SK-N-MC (cell line): ENCODE data around the gene SCAF4.

Experiments
- DNase-seq: peaks from one replicate; pipeline ENCODE4 v3.0.0-alpha.2; 2011; ENCODE audit warnings: low read depth, low spot score
- H3K27ac ChIP-seq: fragments of 200-600 bp; sonication (generic); 2 replicates; pipeline ENCODE4 v1.5.1; 2016; ENCODE audit warnings: mixed run types
- H3K36me3 ChIP-seq: fragments of 200-600 bp; sonication (generic); 2 replicates; pipeline ENCODE4 v1.6.1; 2017; ENCODE audit warnings: antibody characterized with exemption, low read length, mixed read lengths; ENCODE audit not compliant: insufficient read depth
- H3K4me3 ChIP-seq: fragments of 200-600 bp; sonication (generic); 2 replicates; pipeline ENCODE4 v1.5.1; 2016
- H3K9ac ChIP-seq: fragments of 200-600 bp; sonication (generic); 2 replicates; pipeline ENCODE4 v1.8.0; 2017; ENCODE audit warnings: mixed run types, mixed read lengths; ENCODE audit not compliant: insufficient read length
- H3K9me3 ChIP-seq: fragments of 200-600 bp; sonication (generic); 2 replicates; pipeline ENCODE4 v1.6.1; 2017; ENCODE audit warnings: low read depth, mild to moderate bottlenecking, antibody characterized with exemption, low read length, moderate library complexity, mixed read lengths
- EZH2 ChIP-seq: fragments of 200-600 bp; sonication (generic); IDR thresholded peaks from one replicate; pipeline ENCODE4 v1.6.1; 2017; ENCODE audit warnings: antibody characterized with exemption
- FOXP2 ChIP-seq: optimal IDR thresholded peaks from 2 replicates; pipeline ENCODE3; 2011; ENCODE audit warnings: mild to moderate bottlenecking, moderate library complexity; ENCODE audit not compliant: insufficient read depth; ENCODE audit errors: extremely low read length, control extremely low read depth
- POLR2AphosphoS5 ChIP-seq: IDR thresholded peaks from 2 replicates; pipeline ENCODE4 v1.6.1; 2012; ENCODE audit warnings: mild to moderate bottlenecking, low read depth, low read length, borderline replicate concordance

Gene SCAF4

DNA sequence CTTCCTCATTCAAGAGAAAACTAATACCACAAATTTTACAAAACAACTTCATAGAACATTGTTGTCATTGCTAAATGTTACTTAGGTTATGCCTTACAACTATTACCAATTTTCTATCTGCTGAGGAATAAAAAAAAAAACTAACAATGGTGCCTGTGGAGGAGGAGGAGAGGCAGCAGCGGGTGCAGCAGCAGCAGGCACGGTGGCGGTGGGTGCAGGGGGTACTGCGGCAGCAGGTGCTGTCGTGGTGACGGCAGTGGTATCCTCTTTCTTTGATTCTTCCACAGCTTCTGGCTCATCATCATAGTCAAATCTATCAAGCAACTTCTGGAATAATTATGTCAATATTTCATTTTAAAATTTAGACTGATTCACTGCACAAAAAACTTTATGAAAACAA lies 35.5 kb downstream of the SCAF4 start:
- DNase-seq: no peak
- no peaks in the 10 kb centered on the region for H3K9me3 ChIP-seq
- no peak overlapping the region for H3K27ac ChIP-seq
- H3K9ac ChIP-seq: no peak overlapping the region
- peaks cover 94% of the 10 kb centered on the region for H3K36me3 ChIP-seq
- TF ChIP-seq FOXP2: no peak
- no peak for TF ChIP-seq POLR2AphosphoS5
- no peak for TF ChIP-seq EZH2
- H3K4me3 ChIP-seq: no peak overlapping the region

- H3K9ac ChIP-seq: no peak overlapping the region
- no peak overlapping the region for H3K4me3 ChIP-seq
- no peaks in the 10 kb centered on the region for H3K9me3 ChIP-seq
- no peak for DNase-seq
- TF ChIP-seq FOXP2 (no peak), EZH2 (no peak), POLR2AphosphoS5 (no peak)
- H3K27ac ChIP-seq: no peak overlapping the region
- peaks cover 92% of the 10 kb centered on the region for H3K36me3 ChIP-seq
Measured at GRCh38 chr21:31693222-31693621, 38.7 kb downstream of the SCAF4 start.

DNA sequence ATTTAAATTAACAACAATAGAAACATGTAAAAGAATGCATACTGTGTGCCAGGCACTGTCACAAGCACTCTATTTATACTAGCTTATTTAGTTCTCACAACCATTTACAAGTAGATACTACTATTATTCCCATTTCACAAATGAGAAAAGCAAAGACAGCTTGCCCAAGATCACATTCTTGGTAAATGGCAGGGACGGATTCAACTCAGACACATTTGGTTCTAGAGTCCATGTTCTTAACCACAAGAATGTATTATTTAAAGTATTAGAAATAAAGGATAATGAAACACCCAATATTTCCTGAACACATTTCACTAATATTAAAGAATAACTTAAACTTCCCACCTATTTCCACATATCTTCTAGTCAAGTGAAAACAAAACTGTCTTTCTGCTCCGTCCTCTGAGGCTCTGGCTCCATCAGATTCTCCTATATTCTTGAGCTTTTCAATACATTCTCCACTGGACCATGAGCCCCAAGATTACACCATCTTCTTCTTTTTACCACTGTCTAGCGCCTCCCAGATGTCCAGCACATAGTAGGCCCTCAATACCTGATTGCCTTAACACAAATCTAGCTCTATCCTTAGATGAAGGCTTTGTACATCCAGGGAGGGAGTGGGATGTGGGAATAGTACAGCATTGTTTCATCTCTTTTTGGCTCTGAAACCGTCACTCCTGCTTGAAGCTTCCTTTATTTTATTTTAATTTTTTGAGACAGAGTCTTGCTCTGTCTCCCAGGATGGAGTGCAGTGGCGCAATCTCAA lies 43.1 kb downstream of the SCAF4 start:
- no peaks in the 10 kb centered on the region for H3K9me3 ChIP-seq
- H3K36me3 ChIP-seq: peaks cover 92% of the 10 kb centered on the region
- H3K9ac ChIP-seq: no peak overlapping the region
- no peak overlapping the region for H3K4me3 ChIP-seq
- DNase-seq: no peak
- no peak overlapping the region for H3K27ac ChIP-seq
- TF ChIP-seq EZH2 (no peak), POLR2AphosphoS5 (no peak), FOXP2 (no peak)

GRCh38 chr21:31687108-31687507 lies 44.8 kb downstream of the SCAF4 start:
- H3K9me3 ChIP-seq: no peaks in the 10 kb centered on the region
- no peak for DNase-seq
- H3K36me3 ChIP-seq: peaks cover 92% of the 10 kb centered on the region
- no peak for TF ChIP-seq FOXP2
- TF ChIP-seq EZH2: no peak
- no peak for TF ChIP-seq POLR2AphosphoS5
- H3K27ac ChIP-seq: no peak overlapping the region
- H3K9ac ChIP-seq: no peak overlapping the region
- no peak overlapping the region for H3K4me3 ChIP-seq

DNA sequence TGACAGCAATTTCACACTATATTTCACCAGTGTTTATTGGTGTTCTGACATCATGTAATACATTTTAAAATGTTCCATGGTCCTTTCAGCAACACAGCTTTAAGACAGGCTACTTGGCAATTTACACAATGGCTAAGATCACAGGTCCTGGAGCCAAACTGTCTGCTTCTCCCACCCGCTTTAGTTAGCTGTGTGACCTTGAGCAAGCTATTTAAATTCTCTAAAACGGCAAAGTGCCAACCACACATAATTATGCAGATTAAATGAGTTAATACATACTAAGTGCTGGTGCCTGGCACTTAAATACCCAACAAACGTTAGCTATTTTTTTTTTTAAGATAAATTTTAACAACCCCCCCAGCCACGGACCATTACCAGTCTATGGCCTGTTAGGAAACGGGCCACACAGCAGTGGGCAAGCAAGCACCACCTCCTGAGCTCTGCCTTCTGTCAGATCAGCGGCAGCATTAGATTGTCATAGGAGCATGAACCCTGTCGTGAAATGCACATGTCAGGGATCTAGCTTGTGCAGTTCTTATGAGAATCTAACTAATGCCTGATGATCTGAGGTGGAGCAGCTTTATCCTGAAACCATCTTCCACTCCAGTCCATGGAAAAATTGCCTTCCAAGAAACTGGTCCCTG lies 45.5 kb downstream of the SCAF4 start:
- Histone ChIP-seq H3K9me3 (no peaks in the 10 kb centered on the region), H3K4me3 (no peak overlapping the region), H3K27ac (no peak overlapping the region), H3K36me3 (peaks cover 92% of the 10 kb centered on the region), H3K9ac (no peak overlapping the region)
- no peak for TF ChIP-seq FOXP2
- no peak for TF ChIP-seq EZH2
- TF ChIP-seq POLR2AphosphoS5: no peak
- no peak for DNase-seq

GRCh38 chr21:31684918-31685317 lies 47.0 kb downstream of the SCAF4 start:
- TF ChIP-seq EZH2 (no peak), POLR2AphosphoS5 (no peak), FOXP2 (no peak)
- H3K9ac ChIP-seq: no peak overlapping the region
- H3K9me3 ChIP-seq: no peaks in the 10 kb centered on the region
- H3K4me3 ChIP-seq: no peak overlapping the region
- DNase-seq: no peak
- no peak overlapping the region for H3K27ac ChIP-seq
- peaks cover 91% of the 10 kb centered on the region for H3K36me3 ChIP-seq

GRCh38 chr21:31683029-31683428 lies 48.9 kb downstream of the SCAF4 start:
- no peak for DNase-seq
- Histone ChIP-seq H3K9ac (no peak overlapping the region), H3K4me3 (no peak overlapping the region), H3K36me3 (peaks cover 88% of the 10 kb centered on the region), H3K9me3 (no peaks in the 10 kb centered on the region), H3K27ac (no peak overlapping the region)
- TF ChIP-seq EZH2 (no peak), FOXP2 (no peak), POLR2AphosphoS5 (no peak)

DNA sequence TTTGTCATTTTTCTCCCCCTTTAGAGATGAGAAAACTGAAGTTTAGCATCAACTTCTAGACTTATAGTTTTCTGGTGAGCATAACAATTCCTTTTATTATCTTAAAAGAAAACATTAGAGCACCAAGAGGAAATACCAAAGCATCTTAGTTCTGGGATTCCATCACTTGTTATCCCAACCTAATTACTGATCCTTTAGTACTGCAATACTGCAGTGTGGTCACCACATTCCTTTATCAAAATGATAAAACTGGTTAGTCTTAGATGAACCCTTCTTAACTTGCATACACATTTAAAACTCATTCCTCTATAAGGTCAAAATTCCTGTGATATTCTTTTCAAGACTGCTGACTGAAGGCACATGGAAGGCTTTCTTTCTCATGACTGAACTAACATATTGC lies 49.3 kb downstream of the SCAF4 start:
- Histone ChIP-seq H3K36me3 (peaks cover 86% of the 10 kb centered on the region), H3K27ac (no peak overlapping the region), H3K9me3 (no peaks in the 10 kb centered on the region), H3K9ac (no peak overlapping the region), H3K4me3 (no peak overlapping the region)
- no peak for TF ChIP-seq EZH2
- no peak for TF ChIP-seq FOXP2
- TF ChIP-seq POLR2AphosphoS5: no peak
- DNase-seq: no peak

- TF ChIP-seq POLR2AphosphoS5 (no peak), EZH2 (no peak), FOXP2 (no peak)
- peaks cover 46% of the 10 kb centered on the region for H3K36me3 ChIP-seq
- no peak overlapping the region for H3K27ac ChIP-seq
- H3K9ac ChIP-seq: no peak overlapping the region
- H3K9me3 ChIP-seq: no peaks in the 10 kb centered on the region
- no peak for DNase-seq
- H3K4me3 ChIP-seq: no peak overlapping the region
Measured at GRCh38 chr21:31678478-31678877, 53.4 kb downstream of the SCAF4 start.
